HCT116 (cell line): Measurements from ENCODE around the gene C2orf92. TPM values are rescaled to one million over a fixed set of nuclear protein-coding genes. Genes with fewer than 3 reads are reported as not detected.

Experiments
- ATAC-seq: fragments of 200-7000 bp; cut with Tn5 transposase; 2 replicates; pipeline ENCODE4 v1.9.1; 2020; ENCODE audit warnings: mild to moderate bottlenecking, moderate library complexity
- BruUV-seq: library from RNA; stranded (reverse); fragments of 400-500 nt; replicated peaks from 2 replicates; lab custom pipeline; 2021; lab: Mats Ljungman, UMichigan
- CTCF ChIA-PET: fragments of 300-600 bp; sonication (Branson Sonifier 250); formaldehyde crosslinking; loops from one replicate; lab custom pipeline; 2021; ENCODE audit warnings: antibody characterized with exemption; lab: Charles Lee
- POLR2A ChIA-PET: fragments of 300-600, 350-600 bp; sonication (Branson Sonifier 250); formaldehyde crosslinking; loops from one replicate; lab custom pipeline; 2021; ENCODE audit warnings: antibody characterized with exemption; lab: Charles Lee
- RAD21 ChIA-PET, 2 experiments: fragments of 300-600 bp; sonication (Branson Sonifier 250); formaldehyde crosslinking; loops; one replicate each; lab custom pipeline; 2023; ENCODE audit warnings: low total read pairs in 2 of 2; ENCODE audit not compliant: uncharacterized antibody in 2 of 2, unreplicated experiment in 2 of 2, low non-redundant PET in 1 of 2; lab: Charles Lee
- DNase-seq: peaks from one replicate; pipeline ENCODE4 v3.0.0-alpha.2; 2010; ENCODE audit warnings: low read depth, low spot score
- H2AFZ ChIP-seq: fragments of 200-600 bp; shearing (Covaris generic), sonication (generic); 2 replicates; pipeline ENCODE4 v1.6.1; 2017; ENCODE audit warnings: low read depth, mixed run types, mixed read lengths, antibody characterized with exemption, low read length; ENCODE audit not compliant: poor library complexity, severe bottlenecking
- H3K27ac ChIP-seq: 2 replicates; pipeline ENCODE4 v1.5.1; 2012; ENCODE audit warnings: low read depth, low read length
- H3K27me3 ChIP-seq: fragments of 200-600 bp; sonication (generic); 2 replicates; pipeline ENCODE4 v1.6.1; 2016; ENCODE audit warnings: mixed run types, low read length, mixed read lengths; ENCODE audit not compliant: insufficient read depth
- H3K36me3 ChIP-seq, 2 experiments: fragments of 200-500 bp in 1 of 2; fragments of 200-600 bp in 1 of 2; sonication (Bioruptor generic) in 1 of 2; sonication (generic) in 1 of 2; 2 replicates each; pipeline versions ENCODE4 v1.5.1 to v1.6.1; 2014 to 2016; ENCODE audit warnings: low read length in 2 of 2, inconsistent platforms in 1 of 2, mixed read lengths in 1 of 2, mixed run types in 1 of 2; ENCODE audit not compliant: insufficient read depth in 2 of 2, control insufficient read depth in 1 of 2
- H3K4me1 ChIP-seq, 2 experiments: fragments of 200-600 bp in 1 of 2; sonication (generic) in 1 of 2; 2 replicates each; pipeline versions ENCODE4 v1.5.1 to v1.6.1; 2012 to 2017; ENCODE audit warnings: low read length in 2 of 2, inconsistent platforms in 1 of 2, mild to moderate bottlenecking in 1 of 2, mixed read lengths in 1 of 2, mixed run types in 1 of 2, moderate library complexity in 1 of 2; ENCODE audit not compliant: insufficient read depth in 2 of 2, control insufficient read depth in 1 of 2
- H3K4me2 ChIP-seq: fragments of 200-600 bp; sonication (generic); 2 replicates; pipeline ENCODE4 v1.6.1; 2017; ENCODE audit warnings: mixed run types, low read length, mixed read lengths
- H3K4me3 ChIP-seq, 2 experiments: fragments of 200-600 bp in 1 of 2; sonication (generic) in 1 of 2; replicated peaks in 1 of 2; 2 replicates each; pipeline ENCODE4 v1.5.1; 2011 to 2016; ENCODE audit warnings: low read length in 2 of 2, control low read depth in 1 of 2, low read depth in 1 of 2, mild to moderate bottlenecking in 1 of 2, mixed read lengths in 1 of 2, mixed run types in 1 of 2
- H3K79me2 ChIP-seq: fragments of 200-600 bp; sonication (generic); 2 replicates; pipeline ENCODE4 v1.6.1; 2017; ENCODE audit warnings: mild to moderate bottlenecking, mixed run types, low read length, moderate library complexity, mixed read lengths; ENCODE audit not compliant: insufficient read depth
- H3K9ac ChIP-seq: fragments of 200-600 bp; sonication (generic); 2 replicates; pipeline ENCODE4 v1.6.1; 2016; ENCODE audit warnings: low read length, mixed read lengths
- H3K9me2 ChIP-seq: fragments of 200-600 bp; sonication (generic), shearing (Covaris generic); 2 replicates; pipeline ENCODE4 v1.6.1; 2017; ENCODE audit warnings: mixed run types, mild to moderate bottlenecking, moderate library complexity; ENCODE audit not compliant: insufficient read depth
- H3K9me3 ChIP-seq, 2 experiments: fragments of 200-500 bp in 1 of 2; fragments of 200-600 bp in 1 of 2; sonication (Bioruptor generic) in 1 of 2; sonication (generic) in 1 of 2; 2 replicates each; pipeline ENCODE4 v1.6.1; 2014 to 2017; ENCODE audit warnings: low read length in 2 of 2, mixed read lengths in 2 of 2, inconsistent platforms in 1 of 2, low read depth in 1 of 2, mild to moderate bottlenecking in 1 of 2, mixed run types in 1 of 2, moderate library complexity in 1 of 2; ENCODE audit not compliant: control insufficient read depth in 1 of 2, insufficient read depth in 1 of 2
- H4K20me1 ChIP-seq: fragments of 200-600 bp; sonication (generic), shearing (Covaris generic); 2 replicates; pipeline ENCODE4 v1.6.1; 2017; ENCODE audit warnings: mixed run types, mild to moderate bottlenecking, moderate library complexity; ENCODE audit not compliant: insufficient read depth
- ATF3 ChIP-seq: IDR thresholded peaks from 2 replicates; pipeline ENCODE4 v1.6.1; 2012
- CBX3 ChIP-seq: IDR thresholded peaks from 2 replicates; pipeline ENCODE4 v1.6.1; 2012; ENCODE audit warnings: low read depth
- CEBPB ChIP-seq: IDR thresholded peaks from 2 replicates; pipeline ENCODE4 v1.6.1; 2012; ENCODE audit warnings: low read depth
- CTCF ChIP-seq, 3 experiments: fragments of 200-600 bp in 1 of 3; sonication (generic) in 1 of 3; IDR thresholded peaks in 2 of 3; conservative IDR thresholded peaks in 1 of 3; 2 replicates each; pipeline ENCODE4 v1.5.1; 2012 to 2017; ENCODE audit warnings: low read depth in 2 of 3, low read length in 2 of 3, antibody characterized with exemption in 1 of 3, borderline replicate concordance in 1 of 3, control low read depth in 1 of 3, mild to moderate bottlenecking in 1 of 3, mixed read lengths in 1 of 3, mixed run types in 1 of 3, moderate library complexity in 1 of 3; ENCODE audit not compliant: insufficient read depth in 1 of 3
- ELF1 ChIP-seq: IDR thresholded peaks from 2 replicates; pipeline ENCODE4 v1.6.1; 2012; ENCODE audit warnings: low read depth, borderline replicate concordance
- EZH2phosphoT487 ChIP-seq: fragments of 200-600 bp; IDR thresholded peaks from 2 replicates; pipeline ENCODE4 v1.6.1; 2018; ENCODE audit warnings: antibody characterized with exemption, borderline replicate concordance
- JUND ChIP-seq: IDR thresholded peaks from 2 replicates; pipeline ENCODE4 v1.6.1; 2012
- MAX ChIP-seq: IDR thresholded peaks from 2 replicates; pipeline ENCODE4 v1.6.1; 2012
- POLR2A ChIP-seq: IDR thresholded peaks from 2 replicates; pipeline ENCODE4 v1.7.0; 2011; ENCODE audit warnings: borderline replicate concordance; ENCODE audit not compliant: insufficient read depth, insufficient read length; ENCODE audit errors: extremely low read depth
- POLR2AphosphoS5 ChIP-seq: IDR thresholded peaks from 2 replicates; pipeline ENCODE4 v1.6.1; 2011; ENCODE audit warnings: mild to moderate bottlenecking, low read depth, low read length, moderate library complexity
- RAD21 ChIP-seq: IDR thresholded peaks from 2 replicates; pipeline ENCODE4 v1.6.1; 2012; ENCODE audit warnings: low read depth, mild to moderate bottlenecking
- REST ChIP-seq: IDR thresholded peaks from 2 replicates; pipeline ENCODE4 v1.6.1; 2012; ENCODE audit warnings: low read depth
- SIN3A ChIP-seq: IDR thresholded peaks from 2 replicates; pipeline ENCODE4 v1.6.1; 2012; ENCODE audit warnings: low read depth
- SP1 ChIP-seq: IDR thresholded peaks from 2 replicates; pipeline ENCODE4 v1.6.1; 2012; ENCODE audit warnings: low read depth
- SRF ChIP-seq: IDR thresholded peaks from 2 replicates; pipeline ENCODE4 v1.6.1; 2012; ENCODE audit warnings: low read depth
- TCF7L2 ChIP-seq: IDR thresholded peaks from 2 replicates; pipeline ENCODE4 v1.7.0; 2011; ENCODE audit warnings: borderline replicate concordance, inconsistent platforms; ENCODE audit not compliant: insufficient read depth, insufficient read length; ENCODE audit errors: extremely low read depth
- YY1 ChIP-seq: IDR thresholded peaks from 2 replicates; pipeline ENCODE4 v1.6.1; 2011; ENCODE audit warnings: low read length, low read depth, moderate library complexity, mild to moderate bottlenecking; ENCODE audit not compliant: insufficient replicate concordance; ENCODE audit errors: extremely low read depth
- ZBTB33 ChIP-seq: IDR thresholded peaks from 2 replicates; pipeline ENCODE4 v1.6.1; 2011; ENCODE audit warnings: mild to moderate bottlenecking, low read length, moderate library complexity; ENCODE audit not compliant: insufficient replicate concordance; ENCODE audit errors: extremely low read depth
- ZFX ChIP-seq: fragments of 450-650 bp; IDR thresholded peaks from 2 replicates; pipeline ENCODE4 v1.6.1; 2017
- ZNF274 ChIP-seq: fragments of 200-500 bp; sonication (Bioruptor generic); IDR thresholded peaks from 2 replicates; pipeline ENCODE4 v1.6.1; 2014; ENCODE audit warnings: mild to moderate bottlenecking, low read depth, low read length, inconsistent platforms
- intact Hi-C: fragments of 100-400 bp; cut with micrococcal nuclease; formaldehyde crosslinking; loops from 2 replicates; pipeline ENCODE4 v1.10.0; 2022
- total RNA-seq: library from RNA; stranded (reverse); gene quantifications from one replicate; pipeline ENCODE4 v1.2.1, GENCODE V29; 2021; ENCODE audit not compliant: unreplicated experiment

Gene C2orf92
- total RNA-seq, 1 experiment from 2014 or later, result 3.0 TPM

GRCh38 chr2:97660775-97661389, 8.6 kb upstream of the C2orf92 start:
- H3K79me2 ChIP-seq, result peaks cover 30% of the 10 kb centered on the region
- ChIA-PET RAD21 (no interaction called here), CTCF (no interaction called here), POLR2A (no interaction called here)
- H3K9me3 ChIP-seq, result no peaks in the 10 kb centered on the region
- ATAC-seq (no peak), DNase-seq (no peak)
- no peak for TF ChIP-seq TCF7L2
- TF ChIP-seq EZH2phosphoT487, result no peak
- TF ChIP-seq REST, result no peak
- TF ChIP-seq POLR2A, result no peak
- no peak for TF ChIP-seq CEBPB
- no peak for TF ChIP-seq ATF3
- TF ChIP-seq SP1, result no peak
- no peak for TF ChIP-seq CBX3
- no peak for TF ChIP-seq MAX
- no peak for TF ChIP-seq ZFX
- no peak for TF ChIP-seq ELF1
- no peak for TF ChIP-seq SIN3A
- no peak for TF ChIP-seq YY1
- TF ChIP-seq SRF, result no peak
- TF ChIP-seq JUND, result no peak
- TF ChIP-seq CTCF (IDR thresholded peaks at IDR 0.05 in 2 of 3, conservative IDR thresholded peaks at IDR 0.05 in 1 of 3; ENCODE audit: borderline replicate concordance in 1 of 3, insufficient read depth in 1 of 3, low read depth in 2 of 3, low read length in 2 of 3), result no peak
- TF ChIP-seq RAD21, result no peak
- no peak for TF ChIP-seq POLR2AphosphoS5
- no peak for TF ChIP-seq ZBTB33
- no peak for TF ChIP-seq ZNF274
- H3K27ac ChIP-seq, result no peak overlapping the region
- no peaks in the 10 kb centered on the region for H3K27me3 ChIP-seq
- no peak overlapping the region for H3K9ac ChIP-seq
- no peaks in the 10 kb centered on the region for H3K9me2 ChIP-seq
- no peak overlapping the region for H3K4me2 ChIP-seq
- H4K20me1 ChIP-seq, result no peaks in the 10 kb centered on the region
- peaks cover 6 to 20% of the 10 kb centered on the region in 2 experiments; a peak in 3 of 4 replicates for H3K4me1 ChIP-seq
- intact Hi-C loops, result no loop called here
- BruUV-seq, result no TSS peak
- H3K36me3 ChIP-seq, result no peaks in the 10 kb centered on the region; a peak in 1 of 4 replicates
- no peak overlapping the region for H2AFZ ChIP-seq
- H3K4me3 ChIP-seq, result no peak overlapping the region
